CD14-positive monocyte (primary cell): Measurements from ENCODE around the gene GASK1B. TPM values are rescaled to one million over a fixed set of nuclear protein-coding genes. Genes with fewer than 3 reads are reported as not detected.

Experiments
- DNase-seq, 3 donors: peaks; one replicate each; pipeline ENCODE4 v3.0.0-alpha.2; 2011 to 2022
- H2AFZ ChIP-seq: 2 replicates; pipeline ENCODE4 v1.6.0; 2012; ENCODE audit warnings: mild to moderate bottlenecking, low read depth, low read length, inconsistent platforms; ENCODE audit not compliant: insufficient read depth, poor library complexity, severe bottlenecking
- H3K27ac ChIP-seq, 2 donors: 1 replicate in 1 of 2; 2 replicates in 1 of 2; pipeline ENCODE4 v1.5.1; 2012 to 2013; ENCODE audit warnings: low read length in 2 of 2, control low read depth in 1 of 2, inconsistent platforms in 1 of 2, low read depth in 1 of 2, mild to moderate bottlenecking in 1 of 2
- H3K27me3 ChIP-seq, 2 donors: one replicate each; pipeline versions ENCODE4 v1.6.0 to v1.6.1; 2011 to 2013; ENCODE audit warnings: low read length in 2 of 2; ENCODE audit not compliant: control insufficient read depth in 2 of 2, insufficient read depth in 2 of 2
- H3K36me3 ChIP-seq, 2 donors: replicated peaks in 1 of 2; 1 replicate in 1 of 2; 2 replicates in 1 of 2; pipeline versions ENCODE4 v1.5.1 to v1.6.1; 2012 to 2013; ENCODE audit warnings: low read length in 2 of 2, control low read depth in 1 of 2, inconsistent platforms in 1 of 2, mild to moderate bottlenecking in 1 of 2; ENCODE audit not compliant: insufficient read depth in 2 of 2, control insufficient read depth in 1 of 2
- H3K4me1 ChIP-seq, 2 donors: 1 replicate in 1 of 2; 2 replicates in 1 of 2; pipeline versions ENCODE4 v1.5.1 to v1.6.1; 2012 to 2013; ENCODE audit warnings: low read length in 2 of 2, control low read depth in 1 of 2, inconsistent platforms in 1 of 2, mild to moderate bottlenecking in 1 of 2, moderate library complexity in 1 of 2; ENCODE audit not compliant: insufficient read depth in 2 of 2, control insufficient read depth in 1 of 2
- H3K4me2 ChIP-seq: replicated peaks from 2 replicates; pipeline ENCODE3; 2012; ENCODE audit warnings: low read length, moderate library complexity, mild to moderate bottlenecking; ENCODE audit not compliant: poor library complexity, severe bottlenecking; ENCODE audit errors: extremely low read depth
- H3K4me3 ChIP-seq, 3 experiments: fragments of 200-600 bp in 1 of 3; sonication (generic) in 1 of 3; replicated peaks in 1 of 3; 1 replicate in 2 of 3; 2 replicates in 1 of 3; pipeline ENCODE4 v1.5.1; 2011 to 2013; ENCODE audit warnings: low read length in 3 of 3, mild to moderate bottlenecking in 3 of 3, control low read depth in 2 of 3, low read depth in 2 of 3, inconsistent platforms in 1 of 3, moderate library complexity in 1 of 3
- H3K79me2 ChIP-seq: 2 replicates; pipeline ENCODE4 v1.6.0; 2012; ENCODE audit warnings: mild to moderate bottlenecking, control low read depth, inconsistent platforms, low read length, moderate library complexity; ENCODE audit not compliant: insufficient read depth
- H3K9ac ChIP-seq: 2 replicates; pipeline ENCODE4 v1.6.0; 2017; ENCODE audit warnings: low read length, mild to moderate bottlenecking; ENCODE audit not compliant: insufficient read depth, poor library complexity, severe bottlenecking
- H3K9me3 ChIP-seq, 2 donors: replicated peaks in 1 of 2; 1 replicate in 1 of 2; 2 replicates in 1 of 2; pipeline versions ENCODE4 v1.5.1 to v1.6.1; 2012 to 2013; ENCODE audit warnings: low read length in 2 of 2, control low read depth in 1 of 2; ENCODE audit not compliant: control insufficient read depth in 1 of 2, insufficient read depth in 1 of 2
- H4K20me1 ChIP-seq: 2 replicates; pipeline ENCODE4 v1.6.0; 2012; ENCODE audit warnings: mild to moderate bottlenecking, low read length, control low read depth, moderate library complexity; ENCODE audit not compliant: insufficient read depth
- H3K27ac Mint-ChIP-seq, 7 donors: one replicate each; pipeline ENCODE4 v1.8.0; 2020; ENCODE audit warnings: mild to moderate bottlenecking in 7 of 7, mixed read lengths in 7 of 7, moderate library complexity in 6 of 7, inconsistent platforms in 2 of 7
- H3K27me3 Mint-ChIP-seq, 3 donors: one replicate each; pipeline ENCODE4 v1.8.0; 2021 to 2022; ENCODE audit warnings: low read depth in 3 of 3, mild to moderate bottlenecking in 3 of 3, mixed read lengths in 3 of 3, moderate library complexity in 3 of 3, inconsistent platforms in 1 of 3
- H3K36me3 Mint-ChIP-seq, 2 donors: one replicate each; pipeline ENCODE4 v1.8.0; 2020; ENCODE audit warnings: mixed read lengths in 2 of 2, inconsistent platforms in 1 of 2, mild to moderate bottlenecking in 1 of 2
- H3K4me1 Mint-ChIP-seq: one replicate; pipeline ENCODE4 v1.8.0; 2020; ENCODE audit warnings: mild to moderate bottlenecking, mixed read lengths
- H3K4me3 Mint-ChIP-seq, 2 donors: one replicate each; pipeline ENCODE4 v1.8.0; 2020; ENCODE audit warnings: mild to moderate bottlenecking in 2 of 2, mixed read lengths in 2 of 2, moderate library complexity in 1 of 2
- H3K9me3 Mint-ChIP-seq, 7 donors: one replicate each; pipeline ENCODE4 v1.8.0; 2020 to 2022; ENCODE audit warnings: mixed read lengths in 7 of 7, mild to moderate bottlenecking in 6 of 7, moderate library complexity in 6 of 7, inconsistent platforms in 2 of 7
- WGBS: methylation state at CpG from one replicate; pipeline ENCODE4 v1.1.5; 2013; ENCODE audit warnings: missing lambda C conversion rate; ENCODE audit not compliant: insufficient coverage; 5-methylcytosine and 5-hydroxymethylcytosine counted together
- intact Hi-C, 2 donors: fragments of 100-400 bp; cut with micrococcal nuclease; formaldehyde crosslinking; loops; one replicate each; pipeline versions ENCODE4 v1.15.0 to v1.15.1; 2023
- polyA plus RNA-seq, 3 donors: library from polyadenylated mRNA; depleted of rRNA in 1 of 3; unstranded in 2 of 3; stranded (reverse) in 1 of 3; fragments of 300-500 nt in 2 of 3; fragments of >200 nt in 1 of 3; fragmentation: Illumina TruSeq in 2 of 3; gene quantifications; 1 replicate in 2 of 3; 2 replicates in 1 of 3; pipeline ENCODE4 v1.2.3, GENCODE V29; 2012 to 2021
- TF ChIP-seq, protein P1 (sequence below): fragments of 200-600 bp; IDR thresholded peaks from one replicate; pipeline ENCODE4 v1.8.0; 2022; ENCODE audit warnings: antibody characterized with exemption, mild to moderate bottlenecking

The GASK1B gene
- polyA plus RNA-seq, 3 donors = 34.4 to 106 (median 82.2) TPM

DNA sequence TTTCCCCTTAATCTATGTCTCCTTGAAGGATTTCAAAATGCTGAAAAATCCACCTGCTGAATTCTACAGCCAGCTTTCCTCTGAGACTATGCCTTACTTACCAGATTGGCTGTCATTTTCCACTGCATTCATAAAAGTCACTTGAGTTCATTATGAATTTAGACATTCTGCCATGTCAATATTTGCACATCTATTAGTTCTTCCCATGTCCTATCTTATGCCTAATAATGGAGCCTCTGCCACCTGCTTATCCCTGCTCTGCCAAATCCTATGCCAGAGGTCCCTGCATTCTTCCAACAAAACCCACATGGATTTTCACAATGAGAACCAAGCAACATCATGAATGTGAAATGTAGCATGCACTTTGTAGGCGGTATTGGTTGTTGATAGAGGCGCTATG, 42.6 kb downstream of the GASK1B start:
- H3K27me3 Mint-ChIP-seq = no peaks in the 10 kb centered on the region
- peaks cover 75 to 85% of the 10 kb centered on the region in 2 donors for H3K36me3 Mint-ChIP-seq
- H3K4me3 ChIP-seq = no peak overlapping the region
- H3K9ac ChIP-seq = no peak overlapping the region
- no peaks in the 10 kb centered on the region for H3K9me3 ChIP-seq
- no peaks in the 10 kb centered on the region for H3K27me3 ChIP-seq
- peak overlapping the region in 1 of 2 donors; percentile 33 for H3K27ac ChIP-seq
- no peak overlapping the region for H3K4me3 Mint-ChIP-seq
- no peak for DNase-seq
- intact Hi-C loops = no loop called here
- no peak overlapping the region for H3K4me2 ChIP-seq
- peaks cover 59 to 88% of the 10 kb centered on the region in 2 donors for H3K36me3 ChIP-seq
- peak overlapping the region in 3 of 7 donors; percentile 24 to 59 (median 39) for H3K27ac Mint-ChIP-seq
- WGBS = no CpG with 5 or more reads among the region's 2 CpGs
- H4K20me1 ChIP-seq = peaks cover 42% of the 10 kb centered on the region
- no peaks in the 10 kb centered on the region for H3K9me3 Mint-ChIP-seq
- no peak overlapping the region for H2AFZ ChIP-seq
- TF ChIP-seq, protein P1, sequence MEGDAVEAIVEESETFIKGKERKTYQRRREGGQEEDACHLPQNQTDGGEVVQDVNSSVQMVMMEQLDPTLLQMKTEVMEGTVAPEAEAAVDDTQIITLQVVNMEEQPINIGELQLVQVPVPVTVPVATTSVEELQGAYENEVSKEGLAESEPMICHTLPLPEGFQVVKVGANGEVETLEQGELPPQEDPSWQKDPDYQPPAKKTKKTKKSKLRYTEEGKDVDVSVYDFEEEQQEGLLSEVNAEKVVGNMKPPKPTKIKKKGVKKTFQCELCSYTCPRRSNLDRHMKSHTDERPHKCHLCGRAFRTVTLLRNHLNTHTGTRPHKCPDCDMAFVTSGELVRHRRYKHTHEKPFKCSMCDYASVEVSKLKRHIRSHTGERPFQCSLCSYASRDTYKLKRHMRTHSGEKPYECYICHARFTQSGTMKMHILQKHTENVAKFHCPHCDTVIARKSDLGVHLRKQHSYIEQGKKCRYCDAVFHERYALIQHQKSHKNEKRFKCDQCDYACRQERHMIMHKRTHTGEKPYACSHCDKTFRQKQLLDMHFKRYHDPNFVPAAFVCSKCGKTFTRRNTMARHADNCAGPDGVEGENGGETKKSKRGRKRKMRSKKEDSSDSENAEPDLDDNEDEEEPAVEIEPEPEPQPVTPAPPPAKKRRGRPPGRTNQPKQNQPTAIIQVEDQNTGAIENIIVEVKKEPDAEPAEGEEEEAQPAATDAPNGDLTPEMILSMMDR = no peak
- H3K4me1 ChIP-seq = no peaks in the 10 kb centered on the region
- H3K4me1 Mint-ChIP-seq = peaks cover 13% of the 10 kb centered on the region
- peaks cover 22% of the 10 kb centered on the region for H3K79me2 ChIP-seq

DNA sequence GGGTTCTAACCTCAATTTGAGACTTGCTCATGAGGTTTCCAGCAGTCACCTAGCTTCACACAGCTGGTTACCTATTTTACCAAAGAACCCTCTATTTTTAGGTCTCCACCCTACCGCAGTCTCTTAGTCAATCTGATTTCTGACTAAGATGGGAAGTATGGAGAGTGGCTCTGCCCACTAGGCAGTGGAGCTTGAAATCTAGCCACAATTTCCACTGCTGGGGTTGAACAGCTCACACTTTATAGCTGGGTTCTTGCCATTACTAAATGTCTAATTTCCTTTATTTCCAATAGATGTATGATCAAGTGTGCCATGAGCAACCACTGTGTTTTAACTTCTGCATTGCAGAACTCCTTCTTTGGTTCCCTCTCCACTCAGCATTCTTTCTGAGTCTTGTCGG, 43.1 kb downstream of the GASK1B start:
- intact Hi-C loops = loop anchor here in 1 of 2 donors (10.0 kb wide), 1 partner anchor 1825 kb away; no protein-coding TSS in a partner anchor
- Mint-ChIP-seq H3K27ac (peak overlapping the region in 3 of 7 donors; percentile 39 to 59 (median 50)), H3K9me3 (no peaks in the 10 kb centered on the region), H3K4me3 (no peak overlapping the region), H3K4me1 (peaks cover 12% of the 10 kb centered on the region), H3K36me3 (peaks cover 76 to 86% of the 10 kb centered on the region in 2 donors), H3K27me3 (no peaks in the 10 kb centered on the region)
- WGBS = 100% methylated on average over 1 of the region's 2 CpGs
- Histone ChIP-seq H3K9me3 (no peaks in the 10 kb centered on the region), H4K20me1 (peaks cover 39% of the 10 kb centered on the region), H3K36me3 (peaks cover 61 to 89% of the 10 kb centered on the region in 2 donors), H3K4me3 (no peak overlapping the region), H3K27me3 (no peaks in the 10 kb centered on the region), H3K79me2 (peaks cover 19% of the 10 kb centered on the region), H2AFZ (no peak overlapping the region), H3K4me2 (no peak overlapping the region), H3K4me1 (no peaks in the 10 kb centered on the region), H3K27ac (peak overlapping the region in 1 of 2 donors; percentile 33), H3K9ac (no peak overlapping the region)
- no peak for DNase-seq
- TF ChIP-seq, protein P1 = no peak
